GM21423 (cell line): ENCODE measurements around the gene GNB1L.
"Not testable (repeated sequence)": the region's sequence is repeated elsewhere in the genome, so short reads cannot be mapped to it uniquely, and the experiment has no call there.

ENCODE experiments used
- ATAC-seq: cut with Tn5 transposase; IDR thresholded peaks from one replicate; pipeline ENCODE4 v1.9.1; 2021; ENCODE audit warnings: mild to moderate bottlenecking, moderate library complexity; ENCODE audit not compliant: unreplicated experiment

GNB1L gene

GRCh38 chr22:19845054-19845722 lies 9.5 kb downstream of the GNB1L start:
- ATAC-seq: no peak

DNA sequence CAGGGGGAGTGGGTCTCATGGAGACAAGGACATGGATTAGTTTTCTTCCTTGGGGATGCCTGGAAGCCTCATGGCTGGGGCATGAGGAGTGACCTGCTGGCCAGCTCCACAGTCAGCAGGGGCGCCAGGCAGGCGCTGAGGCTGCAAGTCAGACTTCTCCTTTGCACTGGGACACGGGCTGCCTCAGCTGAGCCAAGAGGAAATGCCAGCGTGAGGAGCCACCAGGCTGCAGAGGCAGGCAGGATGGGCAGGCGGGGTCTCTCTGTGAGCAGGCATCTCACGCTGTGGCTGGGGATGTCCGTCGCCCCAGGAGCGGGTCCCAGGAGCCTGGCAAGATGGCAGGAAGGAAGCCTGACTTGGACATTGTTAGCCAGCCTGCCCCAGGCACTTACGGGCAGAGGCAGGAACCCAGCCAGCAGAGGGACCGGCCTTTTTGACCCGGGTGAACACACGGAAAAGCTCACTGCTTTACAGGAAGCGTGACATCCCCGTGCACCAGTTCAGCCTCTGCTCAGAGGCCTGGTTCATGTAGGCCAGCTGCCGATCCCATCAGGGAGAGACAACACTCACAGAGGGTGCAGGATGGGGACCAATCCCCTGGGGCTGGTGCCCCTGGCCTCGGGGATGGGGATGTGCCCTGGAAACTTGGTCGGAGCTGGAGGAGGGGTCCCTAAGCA lies 10.2 kb downstream of the GNB1L start:
- ATAC-seq: no peak

- ATAC-seq: no peak
Observed at GRCh38 chr22:19843857-19844376, 10.8 kb downstream of the GNB1L start.

DNA sequence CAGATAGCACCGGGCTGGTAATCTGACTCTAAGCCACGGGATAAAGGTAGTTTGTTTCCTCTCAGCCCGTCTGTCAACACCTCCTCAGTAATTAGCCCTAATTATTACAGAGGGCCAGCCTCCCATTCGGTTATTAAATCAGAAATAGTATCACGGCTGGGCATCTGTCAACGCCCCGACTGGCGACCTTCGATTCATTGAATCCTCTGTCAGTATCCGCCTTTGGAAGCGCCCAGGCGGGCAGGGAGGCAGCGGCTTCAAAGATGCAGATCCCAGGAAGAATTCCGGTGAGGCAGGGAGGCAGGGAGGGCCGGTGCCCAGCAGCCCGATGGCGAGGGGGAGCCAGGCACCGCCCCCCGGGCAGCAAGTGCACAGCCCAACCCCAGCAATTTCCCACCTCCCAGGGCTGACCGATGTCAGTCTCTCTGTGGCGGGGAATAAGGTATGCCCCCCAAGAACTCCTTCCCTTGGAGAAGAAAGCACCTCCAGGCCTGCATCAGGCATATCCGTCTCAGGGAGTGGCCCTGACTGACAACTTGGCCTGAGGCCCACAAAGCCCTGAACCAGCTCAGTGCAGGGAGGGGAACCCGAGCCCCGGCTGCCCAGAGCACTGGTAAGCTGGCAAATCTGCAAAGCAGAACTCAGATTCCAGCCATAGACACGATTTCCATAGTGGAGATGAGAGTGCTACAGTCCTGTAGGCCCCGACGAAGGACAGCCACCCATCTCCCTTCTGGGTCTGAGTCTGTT lies 11.4 kb downstream of the GNB1L start:
- ATAC-seq: no peak

GRCh38 chr22:19842393-19843106 lies 12.1 kb downstream of the GNB1L start:
- no peak for ATAC-seq

DNA sequence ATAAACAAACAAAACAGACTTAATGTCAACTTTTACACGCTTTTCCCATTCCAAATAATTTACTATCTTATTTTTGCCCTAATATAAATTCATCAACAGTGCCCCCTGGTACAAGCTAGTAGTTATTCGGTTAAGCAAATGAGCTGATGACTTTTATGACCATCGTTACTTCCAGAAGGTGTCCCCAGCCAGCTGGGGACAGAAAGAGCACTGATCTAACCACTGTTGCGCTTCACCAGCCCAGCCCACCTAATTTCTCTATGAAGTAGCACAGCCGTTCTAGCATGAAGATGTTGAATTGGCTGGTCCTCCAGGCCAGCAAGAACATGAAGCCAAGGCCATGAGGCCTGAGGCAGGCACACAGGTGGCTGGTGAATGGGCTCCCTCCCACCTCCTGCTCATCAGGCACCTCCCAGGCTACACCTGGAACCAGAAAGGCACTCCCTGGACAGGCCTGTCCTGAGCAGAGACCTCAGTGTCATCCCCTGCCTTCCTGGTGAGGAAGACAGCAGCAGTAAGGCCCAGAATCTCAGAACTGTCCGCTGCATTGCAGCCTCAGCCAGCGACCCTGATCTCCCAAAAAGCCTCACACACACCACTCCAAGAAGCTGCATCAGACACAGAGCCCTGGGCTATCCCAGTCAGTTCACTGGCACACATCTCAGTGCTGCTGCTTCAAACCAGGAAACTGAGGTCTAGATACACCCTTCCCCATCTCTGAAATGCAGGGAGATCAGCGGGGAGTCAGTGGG lies 12.9 kb downstream of the GNB1L start:
- no peak for ATAC-seq

- no peak for ATAC-seq
Observed at GRCh38 chr22:19840955-19841640, 13.6 kb downstream of the GNB1L start.

DNA sequence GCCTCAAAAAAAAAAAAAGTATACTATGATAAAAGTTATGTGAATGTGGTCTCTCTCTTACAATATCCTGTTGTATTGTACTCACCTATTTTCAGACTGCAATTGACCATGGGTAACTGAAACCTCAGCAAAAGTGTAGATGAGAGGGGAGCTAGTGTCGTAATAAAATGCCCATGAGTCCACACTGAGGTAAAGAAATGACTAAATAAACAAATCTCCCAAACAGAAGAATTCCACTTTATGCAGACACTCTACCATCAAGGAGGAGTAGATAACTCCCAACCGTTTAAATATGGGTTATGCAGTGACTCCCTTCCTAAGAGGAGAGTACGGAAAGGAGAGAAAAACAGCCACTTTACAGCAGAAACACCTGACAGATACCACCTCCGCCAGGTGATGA lies 14.6 kb downstream of the GNB1L start:
- no peak for ATAC-seq

DNA sequence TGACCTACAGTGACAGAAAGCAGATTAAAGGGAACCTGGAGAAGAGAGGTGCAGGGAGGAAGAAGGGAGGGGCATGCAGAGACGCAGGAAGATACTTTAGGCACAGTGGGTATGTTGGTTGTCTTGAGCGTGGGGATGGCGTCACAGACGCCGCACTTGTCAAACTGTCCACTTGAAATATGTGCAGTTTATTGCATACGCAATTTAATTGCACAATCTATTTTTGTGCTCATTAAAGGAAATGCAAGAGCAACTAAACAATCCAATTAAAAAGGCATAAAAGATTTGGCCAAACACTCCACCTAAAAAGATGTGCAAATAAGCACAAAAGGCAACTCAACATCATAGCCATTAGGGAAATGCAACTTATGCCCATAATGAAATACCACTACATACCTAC lies 16.8 kb downstream of the GNB1L start:
- no peak for ATAC-seq

DNA sequence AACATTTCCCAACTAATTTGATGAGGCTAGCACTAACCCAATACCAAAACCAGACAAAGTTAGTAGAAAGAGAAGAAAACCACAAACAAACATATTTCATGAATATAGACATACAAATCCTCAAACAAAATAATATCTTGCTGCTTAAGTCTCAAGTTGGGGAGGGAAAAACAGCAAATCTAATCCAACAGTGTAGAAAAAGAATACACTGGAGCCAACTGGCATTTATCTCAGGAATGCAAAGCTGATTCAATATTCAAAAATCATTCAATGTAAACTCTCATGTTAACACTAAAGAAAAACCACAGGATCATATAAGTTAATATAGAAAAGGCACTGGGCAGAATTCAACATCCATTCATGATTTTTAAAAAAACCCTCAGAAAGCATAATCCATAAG lies 18.2 kb downstream of the GNB1L start:
- ATAC-seq: no peak

- ATAC-seq: no peak
Observed at GRCh38 chr22:19834599-19834998, 20.1 kb downstream of the GNB1L start.

DNA sequence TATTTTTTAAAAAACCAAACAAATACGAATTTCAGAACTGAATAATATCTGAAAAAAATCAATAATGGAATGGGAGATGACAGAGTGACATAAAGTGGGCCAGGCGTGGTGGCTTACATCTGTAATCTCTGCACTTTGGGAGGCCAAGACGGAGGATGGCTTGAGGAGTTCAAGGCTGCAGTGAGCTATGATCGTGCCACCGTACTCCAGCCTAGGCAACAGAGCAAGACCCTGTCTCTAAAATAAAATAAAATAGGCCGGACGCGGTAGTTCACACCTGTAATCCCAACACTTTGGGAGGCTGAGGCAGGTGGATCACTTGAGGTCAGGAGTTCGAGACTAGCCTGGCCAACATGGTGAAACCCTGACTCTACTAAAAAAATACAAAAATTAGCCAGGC lies 21.3 kb downstream of the GNB1L start:
- ATAC-seq: not testable (repeated sequence)

DNA sequence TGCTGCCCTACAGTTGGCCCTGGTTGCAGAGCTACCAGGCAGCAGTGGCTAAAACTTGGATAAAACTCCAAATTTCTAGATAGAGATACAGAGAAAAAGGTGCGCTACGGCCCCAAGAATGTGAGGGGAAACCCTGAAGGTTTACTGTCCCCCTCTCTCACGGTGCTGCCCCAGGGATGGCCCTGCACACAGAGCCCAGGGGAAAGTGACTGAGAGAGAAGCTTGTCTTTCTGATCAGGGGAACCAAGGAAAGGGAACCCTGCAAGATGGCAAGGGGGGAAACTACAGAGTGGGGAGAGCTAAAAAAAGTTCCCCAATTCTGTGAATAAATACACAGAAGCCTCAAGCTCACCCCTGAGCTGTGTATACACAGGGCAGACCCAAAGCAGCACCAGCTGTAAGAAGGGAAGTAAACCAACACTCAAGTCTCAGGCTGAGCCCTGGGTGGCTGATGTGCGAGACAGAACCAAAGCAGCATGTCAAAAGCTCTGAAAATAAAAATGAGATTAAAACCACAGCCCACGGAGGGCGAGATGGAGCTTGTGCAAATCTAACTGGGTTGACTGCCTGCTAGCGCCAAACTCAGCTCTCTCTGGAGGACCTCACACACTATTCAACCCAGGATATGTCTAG lies 22.1 kb downstream of the GNB1L start:
- ATAC-seq: no peak

- not testable (repeated sequence) for ATAC-seq
Observed at GRCh38 chr22:19831979-19832378, 22.7 kb downstream of the GNB1L start.

DNA sequence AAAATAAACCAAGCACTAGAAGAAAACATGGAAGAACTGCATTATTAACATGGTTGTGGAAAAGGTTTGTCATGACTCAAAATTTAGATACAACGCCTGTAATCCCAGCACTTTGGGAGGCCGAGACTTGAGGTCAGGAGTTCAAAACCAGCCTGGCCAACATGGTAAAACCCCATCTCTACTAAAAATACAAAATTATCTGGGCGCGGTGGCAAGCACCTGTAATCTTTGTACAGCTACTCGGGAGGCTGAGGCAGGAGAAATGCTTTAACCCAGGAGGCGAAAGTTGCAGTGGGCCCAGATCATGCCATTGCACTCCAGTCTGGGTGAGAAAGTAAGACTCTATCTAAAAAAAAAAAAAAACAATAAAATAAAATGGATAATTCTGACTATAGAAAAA lies 23.7 kb downstream of the GNB1L start:
- no peak for ATAC-seq

- no peak for ATAC-seq
Observed at GRCh38 chr22:19828035-19828401, 26.7 kb downstream of the GNB1L start.

- no peak for ATAC-seq
Observed at GRCh38 chr22:19827341-19828034, 27.2 kb downstream of the GNB1L start.

- no peak for ATAC-seq
Observed at GRCh38 chr22:19826619-19826950, 28.1 kb downstream of the GNB1L start.
